Measurements from ENCODE around the gene B4GALT3. TPM values are rescaled to one million over a fixed set of nuclear protein-coding genes. Genes with fewer than 3 reads are reported as not detected.

The B4GALT3 gene
- polyA plus RNA-seq, 1 donor from 2014 or later = 43.7 TPM

GRCh38 chr1:161121834-161122233, 55.5 kb downstream of the B4GALT3 start:
- Histone ChIP-seq H3K9me2 (ENCODE audit: insufficient read depth, low read length) (no peaks in the 10 kb centered on the region), H3K4me3 (ENCODE audit: low read length) (no peak overlapping the region), H3F3A (ENCODE audit: insufficient read depth, low read length, poor library complexity, severe bottlenecking) (no peaks in the 10 kb centered on the region), H3K4me2 (ENCODE audit: low read length) (no peak overlapping the region), H4K20me1 (ENCODE audit: insufficient read depth) (no peaks in the 10 kb centered on the region), H3K9me3 (ENCODE audit: low read length) (no peaks in the 10 kb centered on the region), H3K27ac (ENCODE audit: low read length) (no peak overlapping the region), H3K79me2 (replicated peaks; ENCODE audit: insufficient read depth, low read length) (peaks cover 18% of the 10 kb centered on the region), H3K9ac (ENCODE audit: low read length) (no peak overlapping the region), H3K27me3 (ENCODE audit: insufficient read depth, low read depth, low read length) (no peaks in the 10 kb centered on the region), H2AFZ (ENCODE audit: low read depth, low read length) (no peak overlapping the region), H3K36me3 (ENCODE audit: insufficient read depth, low read length) (no peaks in the 10 kb centered on the region)
- TF ChIP-seq REST (IDR thresholded peaks at IDR 0.05; ENCODE audit: borderline replicate concordance) = no peak
- TF ChIP-seq TAF1 (IDR thresholded peaks at IDR 0.05; ENCODE audit: low read depth) = no peak
- TF ChIP-seq RAD21 (conservative IDR thresholded peaks at IDR 0.05) = no peak
- no peak for TF ChIP-seq CTCF (IDR thresholded peaks at IDR 0.05; ENCODE audit: poor library complexity, severe bottlenecking)
- TF ChIP-seq POLR2AphosphoS5 (IDR thresholded peaks at IDR 0.05) = no peak
- TF ChIP-seq MXI1 (conservative IDR thresholded peaks at IDR 0.05; ENCODE audit: poor library complexity, severe bottlenecking) = no peak
- no peak for TF ChIP-seq EZH2 (IDR thresholded peaks at IDR 0.05; ENCODE audit: borderline replicate concordance, insufficient read depth, low read length, poor library complexity, severe bottlenecking)
- TF ChIP-seq EP300 (conservative IDR thresholded peaks at IDR 0.05; ENCODE audit: poor library complexity, severe bottlenecking) = no peak
- TF ChIP-seq SMC3 (conservative IDR thresholded peaks at IDR 0.05; ENCODE audit: poor library complexity) = no peak

Small RNAs within 50 kb of the gene (small RNA-seq; reads per million reads assigned to genes)
- 0 reads per million in 3 experiments for gene RF01225

Other genes starting within 250 kb of the B4GALT3 start
- not detected in 2 replicates for gene ITLN2, start 222.7 kb downstream of the B4GALT3 start, polyA plus RNA-seq
- 4.3 and 7.3 TPM in 2 replicates for gene F11R, start 156.4 kb downstream of the B4GALT3 start, polyA plus RNA-seq
- 59.6 and 63.5 TPM in 2 replicates for gene TSTD1, start 138.5 kb downstream of the B4GALT3 start, polyA plus RNA-seq
- gene USF1, start 131.5 kb downstream of the B4GALT3 start, polyA plus RNA-seq = 366 and 457 TPM in 2 replicates
- gene ARHGAP30, start 107.6 kb downstream of the B4GALT3 start, polyA plus RNA-seq = not detected in 2 replicates
- not detected in 2 replicates for gene NECTIN4, start 87.9 kb downstream of the B4GALT3 start, polyA plus RNA-seq
- gene KLHDC9, start 79.1 kb downstream of the B4GALT3 start, polyA plus RNA-seq = 78.1 and 106 TPM in 2 replicates
- gene PFDN2, start 59.5 kb downstream of the B4GALT3 start, polyA plus RNA-seq = 161 and 193 TPM in 2 replicates
- 66.1 and 83.5 TPM in 2 replicates for gene NIT1, start 59.4 kb downstream of the B4GALT3 start, polyA plus RNA-seq
- 29.6 and 42.6 TPM in 2 replicates for gene DEDD, start 44.8 kb downstream of the B4GALT3 start, polyA plus RNA-seq
- gene UFC1, start 23.5 kb downstream of the B4GALT3 start, polyA plus RNA-seq = 87.4 and 104 TPM in 2 replicates
- 18.3 and 20.2 TPM in 2 replicates for gene USP21, start 18.0 kb downstream of the B4GALT3 start, polyA plus RNA-seq
- 93.9 and 107 TPM in 2 replicates for gene PPOX, start 11.1 kb downstream of the B4GALT3 start, polyA plus RNA-seq
- 0.04 TPM in 1 of 2 replicates, not detected in the other for gene ADAMTS4, start 21.5 kb upstream of the B4GALT3 start, polyA plus RNA-seq
- 166 and 197 TPM in 2 replicates for gene NDUFS2, start 24.9 kb upstream of the B4GALT3 start, polyA plus RNA-seq
- gene FCER1G, start 37.8 kb upstream of the B4GALT3 start, polyA plus RNA-seq = 3.5 TPM in 1 of 2 replicates, not detected in the other
- not detected in 2 replicates for gene APOA2, start 46.1 kb upstream of the B4GALT3 start, polyA plus RNA-seq
- gene TOMM40L, start 48.6 kb upstream of the B4GALT3 start, polyA plus RNA-seq = 32.5 and 40.1 TPM in 2 replicates
- not detected in 2 replicates for gene NR1I3, start 60.7 kb upstream of the B4GALT3 start, polyA plus RNA-seq
- gene PCP4L1, start 81.2 kb upstream of the B4GALT3 start, polyA plus RNA-seq = 51.2 and 62.5 TPM in 2 replicates
- 0.92 TPM in 1 of 2 replicates, not detected in the other for gene MPZ, start 132.5 kb upstream of the B4GALT3 start, polyA plus RNA-seq
- gene SDHC, start 136.9 kb upstream of the B4GALT3 start, polyA plus RNA-seq = 24.2 and 41.6 TPM in 2 replicates
- not detected in 2 replicates for gene CFAP126, start 190.4 kb upstream of the B4GALT3 start, polyA plus RNA-seq